K562 (cell line): ENCODE results near the gene CLCN6. TPM values are rescaled to one million over a fixed set of nuclear protein-coding genes. Genes with fewer than 3 reads are reported as not detected.

Experiments
- BCOR ChIP-seq: fragments of 450-650 bp; IDR thresholded peaks from 2 replicates; pipeline ENCODE4 v1.6.1; 2016
- CREM ChIP-seq: IDR thresholded peaks from 2 replicates; pipeline ENCODE4 v1.6.1; 2014; ENCODE audit warnings: antibody characterized with exemption, low read depth
- ESRRB ChIP-seq: fragments of 250-450 bp; sonication (Bioruptor Pico); IDR thresholded peaks from 2 replicates; pipeline ENCODE4 v1.5.0; 2020; ENCODE audit warnings: mild to moderate bottlenecking, moderate library complexity, borderline replicate concordance
- GTF2E2 ChIP-seq: fragments of 200-800 bp; sonication (Bioruptor generic); IDR thresholded peaks from 2 replicates; pipeline ENCODE4 v1.6.1; 2016; ENCODE audit warnings: missing genetic modification characterization, missing compliant biosample characterization
- HDAC1 ChIP-seq, 2 experiments: fragments of 450-650 bp; IDR thresholded peaks; 2 replicates each; pipeline ENCODE4 v1.6.1; 2016 to 2017; ENCODE audit warnings: inconsistent platforms in 1 of 2, mild to moderate bottlenecking in 1 of 2, moderate library complexity in 1 of 2
- JUND ChIP-seq, 2 experiments: IDR thresholded peaks; 2 replicates in 1 of 2; 3 replicates in 1 of 2; pipeline ENCODE4 v1.6.1; 2011; ENCODE audit warnings: borderline replicate concordance in 2 of 2, low read depth in 2 of 2, low read length in 2 of 2, improper control_type of control experiment in 1 of 2, missing biosample characterization in 1 of 2, missing genetic modification characterization in 1 of 2, missing genetic modification reagents in 1 of 2
- MEIS2 ChIP-seq: fragments of 450-650 bp; IDR thresholded peaks from 2 replicates; pipeline ENCODE4 v1.6.1; 2014; ENCODE audit warnings: mild to moderate bottlenecking; ENCODE audit not compliant: partially characterized antibody
- NR2C1 ChIP-seq, 2 experiments: fragments of 450-650 bp; IDR thresholded peaks; 2 replicates each; pipeline ENCODE4 v1.6.1; 2017; ENCODE audit warnings: mild to moderate bottlenecking in 2 of 2, antibody characterized with exemption in 1 of 2, inconsistent platforms in 1 of 2, missing compliant biosample characterization in 1 of 2, missing genetic modification characterization in 1 of 2
- PML ChIP-seq: IDR thresholded peaks from 2 replicates; pipeline ENCODE4 v1.6.1; 2012; ENCODE audit warnings: low read length, inconsistent platforms
- PTBP1 ChIP-seq: fragments of 200-400 bp; formaldehyde crosslinking; IDR thresholded peaks from 2 replicates; pipeline ENCODE4 v1.6.1; 2017; ENCODE audit warnings: low read depth, low read length
- SIN3A ChIP-seq, 2 experiments: fragments of 150-350 bp in 1 of 2; IDR thresholded peaks; 2 replicates each; pipeline ENCODE4 v1.6.1; 2011 to 2016; ENCODE audit warnings: borderline replicate concordance in 2 of 2, low read depth in 2 of 2, low read length in 2 of 2, mild to moderate bottlenecking in 2 of 2, moderate library complexity in 2 of 2; ENCODE audit not compliant: control insufficient read depth in 1 of 2
- SMAD1 ChIP-seq: fragments of 150-350 bp; IDR thresholded peaks from 2 replicates; pipeline ENCODE4 v1.6.1; 2014; ENCODE audit warnings: low read length, low read depth; ENCODE audit not compliant: partially characterized antibody
- SREBF1 ChIP-seq: fragments of 150-350 bp; IDR thresholded peaks from 2 replicates; pipeline ENCODE4 v1.6.1; 2014; ENCODE audit warnings: antibody characterized with exemption, low read depth, low read length, borderline replicate concordance
- TAF7 ChIP-seq: fragments of 450-650 bp; IDR thresholded peaks from 2 replicates; pipeline ENCODE4 v1.6.1; 2016; ENCODE audit warnings: missing genetic modification characterization, missing compliant biosample characterization
- TBP ChIP-seq: optimal IDR thresholded peaks from 2 replicates; pipeline ENCODE3; 2011; ENCODE audit warnings: low read depth, low read length, improper control_type of control experiment
- ZNF197 ChIP-seq: fragments of 200-800 bp; sonication (Bioruptor generic); IDR thresholded peaks from 2 replicates; pipeline ENCODE4 v1.6.1; 2016; ENCODE audit warnings: low read depth, missing genetic modification characterization, missing compliant biosample characterization
- polyA plus RNA-seq, 8 experiments: library from polyadenylated mRNA; depleted of rRNA in 4 of 8; stranded (reverse) in 5 of 8; unstranded in 3 of 8; fragments of >200 nt; fragmentation: Nextera tagmentation in 2 of 8; fragmentation: Illumina TruSeq in 1 of 8; extraction: Ambion mirVana in 2 of 8; extraction: Trizol in 1 of 8; gene quantifications; 2 replicates each; pipeline versions ENCODE4 v1.2.1 to v1.2.3, GENCODE V29; 2011 to 2014; ENCODE audit warnings: inconsistent platforms in 1 of 8, missing spikeins in 1 of 8
- total RNA-seq, 7 experiments: library from RNA; depleted of rRNA in 6 of 7; stranded (reverse); fragments of >200 nt in 6 of 7; fragmentation: Illumina TruSeq in 2 of 7; extraction: Trizol in 2 of 7; gene quantifications; 2 replicates each; pipeline versions ENCODE4 v1.2.1 to v1.2.3, GENCODE V29; 2011 to 2021; ENCODE audit warnings: low replicate concordance in 1 of 7
- TF ChIP-seq, protein P1 (sequence below), 3 experiments: fragments of 200-800 bp in 1 of 3; sonication (Bioruptor generic) in 1 of 3; sonication (generic) in 1 of 3; formaldehyde crosslinking in 1 of 3; IDR thresholded peaks; 2 replicates each; pipeline versions ENCODE4 v1.6.1 to v1.8.0; 2016 to 2022; ENCODE audit warnings: mild to moderate bottlenecking in 2 of 3, missing compliant biosample characterization in 2 of 3, missing genetic modification characterization in 2 of 3, missing genetic modification reagents in 1 of 3

The CLCN6 gene
- total and polyA plus RNA-seq, 9 of the 15 experiments (the other 6 are each of a cell fraction or from before 2014, with no cell fraction given) = 2.0 to 21.8 (median 13.6) TPM

DNA sequence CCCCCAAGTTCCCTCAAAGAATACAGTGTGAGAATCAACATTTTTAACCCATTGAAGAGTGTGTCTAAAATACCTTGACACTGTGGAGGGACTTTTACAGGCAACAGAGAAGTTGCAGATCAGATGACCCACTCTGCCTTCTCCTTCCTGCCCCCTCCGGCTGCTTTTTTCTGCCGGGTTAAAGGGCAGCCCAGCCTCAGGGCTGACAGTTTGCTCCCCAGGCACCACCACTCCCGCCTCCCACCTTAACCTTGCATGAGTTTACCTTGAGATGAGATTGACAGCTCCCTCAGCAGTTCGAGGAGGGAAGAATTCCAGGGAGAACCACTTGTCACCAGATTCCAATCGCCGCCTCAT lies 3.4 kb upstream of the CLCN6 start (continued):
- TF ChIP-seq, protein P1, sequence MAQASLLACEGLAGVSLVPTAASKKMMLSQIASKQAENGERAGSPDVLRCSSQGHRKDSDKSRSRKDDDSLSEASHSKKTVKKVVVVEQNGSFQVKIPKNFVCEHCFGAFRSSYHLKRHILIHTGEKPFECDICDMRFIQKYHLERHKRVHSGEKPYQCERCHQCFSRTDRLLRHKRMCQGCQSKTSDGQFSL (CRISPR knock-in tag; IDR thresholded peaks at IDR 0.05) = 0 out of 2 replicates have a peak, but pooled peaks have one; percentile 16
- TF ChIP-seq, protein P1 (tag; IDR thresholded peaks at IDR 0.05) = no peak
- TF ChIP-seq ZNF197 (CRISPR knock-in tag) = peak; percentile 27; the same call in 1 of the 2 replicates
- TF ChIP-seq MEIS2 = peak; percentile 22
- 0 out of 2 replicates have a peak, but pooled peaks have one; percentile 26 for TF ChIP-seq PTBP1
- TF ChIP-seq NR2C1 (IDR thresholded peaks at IDR 0.05) = no peak
- TF ChIP-seq NR2C1 (tag; IDR thresholded peaks at IDR 0.05) = peak; percentile 99
- peak; percentile 17 for TF ChIP-seq TBP
- 0 out of 2 replicates have a peak, but pooled peaks have one; percentile 3 for TF ChIP-seq CREM
- TF ChIP-seq SIN3A (IDR thresholded peaks at IDR 0.05; ENCODE audit: borderline replicate concordance in 2 of 2, control insufficient read depth in 1 of 2, low read depth in 2 of 2, low read length in 2 of 2) = peak in 1 of 2 experiments; percentile 90; a peak in 2 of 4 replicates
- TF ChIP-seq BCOR = no peak
- no peak for TF ChIP-seq JUND (IDR thresholded peaks at IDR 0.05; ENCODE audit: borderline replicate concordance, low read depth, low read length)
- TF ChIP-seq JUND (tag; IDR thresholded peaks at IDR 0.05; ENCODE audit: borderline replicate concordance, low read depth, low read length) = peak; percentile 20; the same call in 1 of the 3 replicates
- no peak for TF ChIP-seq SMAD1
- no peak for TF ChIP-seq ESRRB (CRISPR knock-in tag)
- peak in 1 of 2 experiments; percentile 21; a peak in 2 of 4 replicates for TF ChIP-seq HDAC1 (IDR thresholded peaks at IDR 0.05)
- peak; percentile 11; the same call in 1 of the 2 replicates for TF ChIP-seq PML
- TF ChIP-seq TAF7 (tag) = 0 out of 2 replicates have a peak, but pooled peaks have one; percentile 25
- peak; percentile 68; the same call in 1 of the 2 replicates for TF ChIP-seq SREBF1
- TF ChIP-seq GTF2E2 = 0 out of 2 replicates have a peak, but pooled peaks have one; percentile 29
